Loucy (cell line): ENCODE measurements around the gene GFY.

Source experiments
- EZH2phosphoT487 ChIP-seq: fragments of 200-600 bp; IDR thresholded peaks from 2 replicates; pipeline ENCODE4 v1.6.1; 2018; ENCODE audit warnings: antibody characterized with exemption, mild to moderate bottlenecking, moderate library complexity, borderline replicate concordance
- TF ChIP-seq, protein P1 (sequence below): fragments of 200-600 bp; sonication (generic); conservative IDR thresholded peaks from 2 replicates; pipeline ENCODE4 v1.5.1; 2014; ENCODE audit warnings: mild to moderate bottlenecking, antibody characterized with exemption, low read length

GRCh38 chr19:49403404-49404187 lies 21.6 kb upstream of the GFY start:
- TF ChIP-seq, protein P1, sequence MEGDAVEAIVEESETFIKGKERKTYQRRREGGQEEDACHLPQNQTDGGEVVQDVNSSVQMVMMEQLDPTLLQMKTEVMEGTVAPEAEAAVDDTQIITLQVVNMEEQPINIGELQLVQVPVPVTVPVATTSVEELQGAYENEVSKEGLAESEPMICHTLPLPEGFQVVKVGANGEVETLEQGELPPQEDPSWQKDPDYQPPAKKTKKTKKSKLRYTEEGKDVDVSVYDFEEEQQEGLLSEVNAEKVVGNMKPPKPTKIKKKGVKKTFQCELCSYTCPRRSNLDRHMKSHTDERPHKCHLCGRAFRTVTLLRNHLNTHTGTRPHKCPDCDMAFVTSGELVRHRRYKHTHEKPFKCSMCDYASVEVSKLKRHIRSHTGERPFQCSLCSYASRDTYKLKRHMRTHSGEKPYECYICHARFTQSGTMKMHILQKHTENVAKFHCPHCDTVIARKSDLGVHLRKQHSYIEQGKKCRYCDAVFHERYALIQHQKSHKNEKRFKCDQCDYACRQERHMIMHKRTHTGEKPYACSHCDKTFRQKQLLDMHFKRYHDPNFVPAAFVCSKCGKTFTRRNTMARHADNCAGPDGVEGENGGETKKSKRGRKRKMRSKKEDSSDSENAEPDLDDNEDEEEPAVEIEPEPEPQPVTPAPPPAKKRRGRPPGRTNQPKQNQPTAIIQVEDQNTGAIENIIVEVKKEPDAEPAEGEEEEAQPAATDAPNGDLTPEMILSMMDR = no peak
- TF ChIP-seq EZH2phosphoT487 = no peak
